ENCODE data around the gene TSPAN18. TPM values are rescaled to one million over a fixed set of nuclear protein-coding genes. Genes with fewer than 3 reads are reported as not detected.

TSPAN18 gene
- total RNA-seq, 1 experiment from 2014 or later = 1.8 TPM

GRCh38 chr11:44926036-44926435, 199.3 kb downstream of the TSPAN18 start:
- 0 out of 2 replicates have a peak, but pooled peaks cover 4% of the 10 kb centered on the region for H4K20me1 ChIP-seq (ENCODE audit: insufficient read depth, low read depth, low read length)
- H3K9me2 ChIP-seq (replicated peaks; ENCODE audit: insufficient read depth, low read length) = no peaks in the 10 kb centered on the region
- no peaks in the 10 kb centered on the region for H3K36me3 ChIP-seq (ENCODE audit: insufficient read depth, low read length)
- H3K9me3 ChIP-seq (ENCODE audit: low read length) = no peaks in the 10 kb centered on the region
- no peak overlapping the region for H3K4me3 ChIP-seq (ENCODE audit: low read length)
- H3K4me1 ChIP-seq (ENCODE audit: low read length) = no peaks in the 10 kb centered on the region
- no peak overlapping the region for H3K4me2 ChIP-seq (ENCODE audit: low read depth, low read length, poor library complexity, severe bottlenecking)
- H3K27ac ChIP-seq (ENCODE audit: low read length) = no peak overlapping the region
- no peaks in the 10 kb centered on the region for H3K27me3 ChIP-seq (ENCODE audit: low read length)
- no peak overlapping the region for H2AFZ ChIP-seq (ENCODE audit: low read length)
- no peak for DNase-seq
- H3K9ac ChIP-seq (ENCODE audit: low read length) = no peak overlapping the region
- H3K79me2 ChIP-seq (ENCODE audit: low read length) = no peaks in the 10 kb centered on the region

- H3K36me3 ChIP-seq (ENCODE audit: insufficient read depth, low read length) = no peaks in the 10 kb centered on the region
- no peak overlapping the region for H2AFZ ChIP-seq (ENCODE audit: low read length)
- H3K27ac ChIP-seq (ENCODE audit: low read length) = no peak overlapping the region
- H3K4me2 ChIP-seq (ENCODE audit: low read depth, low read length, poor library complexity, severe bottlenecking) = no peak overlapping the region
- no peaks in the 10 kb centered on the region for H3K27me3 ChIP-seq (ENCODE audit: low read length)
- peak; percentile 86 for DNase-seq
- no peak overlapping the region for H3K9ac ChIP-seq (ENCODE audit: low read length)
- H4K20me1 ChIP-seq (ENCODE audit: insufficient read depth, low read depth, low read length) = 0 out of 2 replicates have a peak, but pooled peaks cover 4% of the 10 kb centered on the region
- no peaks in the 10 kb centered on the region for H3K9me2 ChIP-seq (replicated peaks; ENCODE audit: insufficient read depth, low read length)
- no peaks in the 10 kb centered on the region for H3K79me2 ChIP-seq (ENCODE audit: low read length)
- no peaks in the 10 kb centered on the region for H3K9me3 ChIP-seq (ENCODE audit: low read length)
- no peak overlapping the region for H3K4me3 ChIP-seq (ENCODE audit: low read length)
- H3K4me1 ChIP-seq (ENCODE audit: low read length) = no peaks in the 10 kb centered on the region
These were observed 200.5 kb downstream of the TSPAN18 start for GRCh38 chr11:44927174-44927661.

- Histone ChIP-seq H4K20me1 (ENCODE audit: insufficient read depth, low read depth, low read length) (0 out of 2 replicates have a peak, but pooled peaks cover 4% of the 10 kb centered on the region), H3K36me3 (ENCODE audit: insufficient read depth, low read length) (no peaks in the 10 kb centered on the region), H3K9ac (ENCODE audit: low read length) (no peak overlapping the region), H3K27me3 (ENCODE audit: low read length) (no peaks in the 10 kb centered on the region), H2AFZ (ENCODE audit: low read length) (no peak overlapping the region), H3K4me2 (ENCODE audit: low read depth, low read length, poor library complexity, severe bottlenecking) (no peak overlapping the region), H3K27ac (ENCODE audit: low read length) (no peak overlapping the region), H3K9me2 (replicated peaks; ENCODE audit: insufficient read depth, low read length) (no peaks in the 10 kb centered on the region), H3K9me3 (ENCODE audit: low read length) (no peaks in the 10 kb centered on the region), H3K4me3 (ENCODE audit: low read length) (no peak overlapping the region), H3K4me1 (ENCODE audit: low read length) (no peaks in the 10 kb centered on the region), H3K79me2 (ENCODE audit: low read length) (no peaks in the 10 kb centered on the region)
- no peak for DNase-seq
These were observed 201.4 kb downstream of the TSPAN18 start for GRCh38 chr11:44928144-44928543.

- Histone ChIP-seq H3K9ac (ENCODE audit: low read length) (no peak overlapping the region), H3K4me1 (ENCODE audit: low read length) (no peaks in the 10 kb centered on the region), H3K27ac (ENCODE audit: low read length) (no peak overlapping the region), H2AFZ (ENCODE audit: low read length) (no peak overlapping the region), H3K4me2 (ENCODE audit: low read depth, low read length, poor library complexity, severe bottlenecking) (no peak overlapping the region), H3K9me3 (ENCODE audit: low read length) (no peaks in the 10 kb centered on the region), H3K9me2 (replicated peaks; ENCODE audit: insufficient read depth, low read length) (no peaks in the 10 kb centered on the region), H3K4me3 (ENCODE audit: low read length) (no peak overlapping the region), H3K79me2 (ENCODE audit: low read length) (no peaks in the 10 kb centered on the region), H4K20me1 (ENCODE audit: insufficient read depth, low read depth, low read length) (0 out of 2 replicates have a peak, but pooled peaks cover 4% of the 10 kb centered on the region), H3K36me3 (ENCODE audit: insufficient read depth, low read length) (no peaks in the 10 kb centered on the region), H3K27me3 (ENCODE audit: low read length) (no peaks in the 10 kb centered on the region)
- no peak for DNase-seq
These were observed 202.1 kb downstream of the TSPAN18 start for GRCh38 chr11:44928816-44929215.

GRCh38 chr11:44930588-44931302, 204.0 kb downstream of the TSPAN18 start:
- no peaks in the 10 kb centered on the region for H3K9me2 ChIP-seq (replicated peaks; ENCODE audit: insufficient read depth, low read length)
- no peak overlapping the region for H3K4me2 ChIP-seq (ENCODE audit: low read depth, low read length, poor library complexity, severe bottlenecking)
- 0 out of 2 replicates have a peak, but pooled peaks cover 4% of the 10 kb centered on the region for H4K20me1 ChIP-seq (ENCODE audit: insufficient read depth, low read depth, low read length)
- H3K9ac ChIP-seq (ENCODE audit: low read length) = no peak overlapping the region
- no peaks in the 10 kb centered on the region for H3K79me2 ChIP-seq (ENCODE audit: low read length)
- H3K4me1 ChIP-seq (ENCODE audit: low read length) = no peaks in the 10 kb centered on the region
- no peaks in the 10 kb centered on the region for H3K36me3 ChIP-seq (ENCODE audit: insufficient read depth, low read length)
- H3K27ac ChIP-seq (ENCODE audit: low read length) = no peak overlapping the region
- H2AFZ ChIP-seq (ENCODE audit: low read length) = no peak overlapping the region
- no peak overlapping the region for H3K4me3 ChIP-seq (ENCODE audit: low read length)
- DNase-seq = no peak
- no peaks in the 10 kb centered on the region for H3K27me3 ChIP-seq (ENCODE audit: low read length)
- no peaks in the 10 kb centered on the region for H3K9me3 ChIP-seq (ENCODE audit: low read length)

GRCh38 chr11:44931466-44931865, 204.7 kb downstream of the TSPAN18 start:
- no peak overlapping the region for H3K4me2 ChIP-seq (ENCODE audit: low read depth, low read length, poor library complexity, severe bottlenecking)
- no peaks in the 10 kb centered on the region for H3K79me2 ChIP-seq (ENCODE audit: low read length)
- no peak overlapping the region for H2AFZ ChIP-seq (ENCODE audit: low read length)
- H3K4me1 ChIP-seq (ENCODE audit: low read length) = no peaks in the 10 kb centered on the region
- H3K9me3 ChIP-seq (ENCODE audit: low read length) = no peaks in the 10 kb centered on the region
- 0 out of 2 replicates have a peak, but pooled peaks cover 4% of the 10 kb centered on the region for H4K20me1 ChIP-seq (ENCODE audit: insufficient read depth, low read depth, low read length)
- H3K27ac ChIP-seq (ENCODE audit: low read length) = no peak overlapping the region
- H3K36me3 ChIP-seq (ENCODE audit: insufficient read depth, low read length) = no peaks in the 10 kb centered on the region
- H3K9me2 ChIP-seq (replicated peaks; ENCODE audit: insufficient read depth, low read length) = no peaks in the 10 kb centered on the region
- H3K4me3 ChIP-seq (ENCODE audit: low read length) = no peak overlapping the region
- H3K9ac ChIP-seq (ENCODE audit: low read length) = no peak overlapping the region
- no peak for DNase-seq
- no peaks in the 10 kb centered on the region for H3K27me3 ChIP-seq (ENCODE audit: low read length)

GRCh38 chr11:44934110-44934509, 207.3 kb downstream of the TSPAN18 start:
- DNase-seq = no peak
- Histone ChIP-seq H3K4me1 (ENCODE audit: low read length) (0 out of 2 replicates have a peak, but pooled peaks cover 4% of the 10 kb centered on the region), H3K4me2 (ENCODE audit: low read depth, low read length, poor library complexity, severe bottlenecking) (no peak overlapping the region)

GRCh38 chr11:44934735-44935250, 208.0 kb downstream of the TSPAN18 start:
- 0 out of 2 replicates have a peak, but pooled peaks cover 4% of the 10 kb centered on the region for H3K4me1 ChIP-seq (ENCODE audit: low read length)
- H3K9me3 ChIP-seq (ENCODE audit: low read length) = no peaks in the 10 kb centered on the region
- no peak overlapping the region for H3K27ac ChIP-seq (ENCODE audit: low read length)
- H2AFZ ChIP-seq (ENCODE audit: low read length) = no peak overlapping the region
- H3K79me2 ChIP-seq (ENCODE audit: low read length) = no peaks in the 10 kb centered on the region
- no peaks in the 10 kb centered on the region for H3K9me2 ChIP-seq (replicated peaks; ENCODE audit: insufficient read depth, low read length)
- no peak overlapping the region for H3K4me3 ChIP-seq (ENCODE audit: low read length)
- H3K9ac ChIP-seq (ENCODE audit: low read length) = no peak overlapping the region
- H3K4me2 ChIP-seq (ENCODE audit: low read depth, low read length, poor library complexity, severe bottlenecking) = no peak overlapping the region
- no peak for DNase-seq
- no peaks in the 10 kb centered on the region for H3K36me3 ChIP-seq (ENCODE audit: insufficient read depth, low read length)
- no peaks in the 10 kb centered on the region for H4K20me1 ChIP-seq (ENCODE audit: insufficient read depth, low read depth, low read length)
- no peaks in the 10 kb centered on the region for H3K27me3 ChIP-seq (ENCODE audit: low read length)

More at GRCh38 chr11:44934110-44934509, 207.3 kb downstream of the TSPAN18 start:
- no peak overlapping the region for H3K4me3 ChIP-seq (ENCODE audit: low read length)
- no peak overlapping the region for H2AFZ ChIP-seq (ENCODE audit: low read length)
- no peaks in the 10 kb centered on the region for H3K36me3 ChIP-seq (ENCODE audit: insufficient read depth, low read length)
- no peak overlapping the region for H3K27ac ChIP-seq (ENCODE audit: low read length)
- no peaks in the 10 kb centered on the region for H3K79me2 ChIP-seq (ENCODE audit: low read length)
- no peaks in the 10 kb centered on the region for H3K9me3 ChIP-seq (ENCODE audit: low read length)
- no peaks in the 10 kb centered on the region for H3K9me2 ChIP-seq (replicated peaks; ENCODE audit: insufficient read depth, low read length)
- H3K9ac ChIP-seq (ENCODE audit: low read length) = no peak overlapping the region
- no peaks in the 10 kb centered on the region for H4K20me1 ChIP-seq (ENCODE audit: insufficient read depth, low read depth, low read length)
- H3K27me3 ChIP-seq (ENCODE audit: low read length) = no peaks in the 10 kb centered on the region

All from Karpas-422 (cell line).